RWPE2 (cell line): ENCODE data around the gene TMEM131L.

ENCODE experiments used
- ATAC-seq: fragments of 200-7000 bp; cut with Tn5 transposase; 3 replicates; pipeline ENCODE4 v1.9.1; 2021; ENCODE audit warnings: low read depth
- DNase-seq: peaks from one replicate; pipeline ENCODE4 v3.0.0-alpha.2; 2020; ENCODE audit warnings: low spot score
- H3K27ac ChIP-seq: fragments of 450-650 bp; 2 replicates; pipeline ENCODE4 v1.5.1; 2017; ENCODE audit warnings: mild to moderate bottlenecking; ENCODE audit not compliant: poor library complexity, severe bottlenecking
- H3K27me3 ChIP-seq: fragments of 250-450 bp; sonication (Bioruptor Pico); 2 replicates; pipeline ENCODE4 v1.5.1; 2021; ENCODE audit warnings: mild to moderate bottlenecking, moderate library complexity; ENCODE audit not compliant: insufficient read depth, poor library complexity, severe bottlenecking
- H3K36me3 ChIP-seq: fragments of 250-450 bp; sonication (Bioruptor Pico); 2 replicates; pipeline ENCODE4 v1.5.1; 2020; ENCODE audit warnings: low read depth, mild to moderate bottlenecking, moderate library complexity
- H3K4me1 ChIP-seq: fragments of 250-450 bp; sonication (Bioruptor Pico); 2 replicates; pipeline ENCODE4 v1.5.1; 2021; ENCODE audit warnings: mild to moderate bottlenecking, moderate library complexity; ENCODE audit not compliant: insufficient read depth, poor library complexity, severe bottlenecking
- H3K4me3 ChIP-seq: fragments of 250-450 bp; sonication (Bioruptor Pico); 2 replicates; pipeline ENCODE4 v1.5.1; 2021; ENCODE audit warnings: mild to moderate bottlenecking, moderate library complexity; ENCODE audit not compliant: severe bottlenecking
- H3K9me3 ChIP-seq: fragments of 250-450 bp; sonication (Bioruptor Pico); 2 replicates; pipeline ENCODE4 v1.5.1; 2021; ENCODE audit warnings: mild to moderate bottlenecking, moderate library complexity; ENCODE audit not compliant: severe bottlenecking
- TF ChIP-seq, protein P1 (sequence below): fragments of 450-650 bp; IDR thresholded peaks from one replicate; pipeline ENCODE4 v1.5.1; 2017; ENCODE audit warnings: mild to moderate bottlenecking, moderate library complexity; ENCODE audit not compliant: poor library complexity, severe bottlenecking

TMEM131L gene

DNA sequence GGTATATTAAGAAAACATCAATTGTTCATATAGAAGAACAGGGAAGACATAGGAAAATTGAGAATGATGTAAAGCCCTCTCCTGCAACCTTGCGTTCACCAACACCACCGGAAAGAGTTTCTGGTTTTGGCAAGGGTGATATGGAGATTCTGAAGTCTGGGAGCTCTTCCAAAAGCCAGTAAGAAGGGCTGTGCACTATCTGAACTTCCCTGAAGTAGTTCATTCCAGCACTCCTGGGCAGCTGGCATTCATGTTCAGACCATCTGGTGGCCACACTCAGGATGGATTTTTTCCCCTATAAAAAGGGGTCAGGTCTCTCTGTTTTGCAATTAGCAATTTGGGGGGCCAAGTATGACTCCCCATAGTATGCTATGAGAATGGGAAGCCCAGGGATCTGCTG, 202.5 kb downstream of the TMEM131L start:
- TF ChIP-seq, protein P1, sequence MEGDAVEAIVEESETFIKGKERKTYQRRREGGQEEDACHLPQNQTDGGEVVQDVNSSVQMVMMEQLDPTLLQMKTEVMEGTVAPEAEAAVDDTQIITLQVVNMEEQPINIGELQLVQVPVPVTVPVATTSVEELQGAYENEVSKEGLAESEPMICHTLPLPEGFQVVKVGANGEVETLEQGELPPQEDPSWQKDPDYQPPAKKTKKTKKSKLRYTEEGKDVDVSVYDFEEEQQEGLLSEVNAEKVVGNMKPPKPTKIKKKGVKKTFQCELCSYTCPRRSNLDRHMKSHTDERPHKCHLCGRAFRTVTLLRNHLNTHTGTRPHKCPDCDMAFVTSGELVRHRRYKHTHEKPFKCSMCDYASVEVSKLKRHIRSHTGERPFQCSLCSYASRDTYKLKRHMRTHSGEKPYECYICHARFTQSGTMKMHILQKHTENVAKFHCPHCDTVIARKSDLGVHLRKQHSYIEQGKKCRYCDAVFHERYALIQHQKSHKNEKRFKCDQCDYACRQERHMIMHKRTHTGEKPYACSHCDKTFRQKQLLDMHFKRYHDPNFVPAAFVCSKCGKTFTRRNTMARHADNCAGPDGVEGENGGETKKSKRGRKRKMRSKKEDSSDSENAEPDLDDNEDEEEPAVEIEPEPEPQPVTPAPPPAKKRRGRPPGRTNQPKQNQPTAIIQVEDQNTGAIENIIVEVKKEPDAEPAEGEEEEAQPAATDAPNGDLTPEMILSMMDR, result no peak
- Histone ChIP-seq H3K27me3 (no peaks in the 10 kb centered on the region), H3K4me3 (no peak overlapping the region), H3K27ac (no peak overlapping the region), H3K9me3 (no peaks in the 10 kb centered on the region), H3K36me3 (no peaks in the 10 kb centered on the region), H3K4me1 (no peaks in the 10 kb centered on the region)
- ATAC-seq (no peak), DNase-seq (no peak)

DNA sequence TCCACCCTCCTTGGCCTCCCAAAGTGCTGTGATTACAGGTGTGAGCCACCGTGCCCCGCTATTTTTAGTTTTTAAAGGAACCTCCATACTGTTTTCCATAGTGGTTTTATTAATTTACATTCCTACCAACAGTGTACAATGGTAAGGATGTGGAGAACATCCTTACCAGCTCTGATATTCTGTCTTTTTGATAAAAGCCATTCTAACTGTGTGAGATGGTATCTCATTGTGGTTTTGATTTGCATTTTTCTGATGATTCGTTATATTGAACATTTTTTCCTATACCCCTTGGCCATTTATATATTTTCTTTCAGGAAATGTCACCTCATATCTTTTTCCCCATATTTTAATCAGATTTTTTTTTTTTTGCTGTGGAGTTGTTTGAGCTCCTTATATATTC, 203.7 kb downstream of the TMEM131L start:
- no peak overlapping the region for H3K27ac ChIP-seq
- no peak overlapping the region for H3K4me3 ChIP-seq
- DNase-seq (no peak), ATAC-seq (no peak)
- peaks cover 5% of the 10 kb centered on the region for H3K9me3 ChIP-seq
- TF ChIP-seq, protein P1, result no peak
- H3K4me1 ChIP-seq, result no peaks in the 10 kb centered on the region
- H3K27me3 ChIP-seq, result no peaks in the 10 kb centered on the region
- no peaks in the 10 kb centered on the region for H3K36me3 ChIP-seq

DNA sequence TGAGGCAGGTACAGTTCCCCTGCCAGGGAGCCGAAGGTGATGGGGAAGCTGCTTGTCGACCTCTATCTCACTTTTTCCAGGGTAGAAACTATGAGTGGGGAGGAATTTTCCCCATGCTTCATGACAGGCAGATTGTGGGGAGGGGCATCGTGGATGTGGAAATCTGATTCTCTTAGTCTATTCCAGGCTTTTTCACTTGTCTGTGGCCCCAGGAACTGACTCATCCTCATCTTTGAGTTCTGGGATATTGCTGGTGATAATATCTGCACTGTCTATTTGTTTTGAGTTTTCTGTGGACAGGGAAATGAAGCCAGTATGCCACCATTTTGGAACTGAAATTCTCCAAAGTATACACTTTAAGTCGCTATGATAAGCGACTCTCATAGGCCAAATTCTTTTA, 210.3 kb downstream of the TMEM131L start:
- TF ChIP-seq, protein P1, result no peak
- ATAC-seq, result peak; percentile 52
- Histone ChIP-seq H3K4me1 (peaks cover 16% of the 10 kb centered on the region), H3K36me3 (no peaks in the 10 kb centered on the region), H3K9me3 (peaks cover 8% of the 10 kb centered on the region), H3K27me3 (no peaks in the 10 kb centered on the region), H3K4me3 (no peak overlapping the region), H3K27ac (peak overlapping the region; percentile 61)
- no peak for DNase-seq

DNA sequence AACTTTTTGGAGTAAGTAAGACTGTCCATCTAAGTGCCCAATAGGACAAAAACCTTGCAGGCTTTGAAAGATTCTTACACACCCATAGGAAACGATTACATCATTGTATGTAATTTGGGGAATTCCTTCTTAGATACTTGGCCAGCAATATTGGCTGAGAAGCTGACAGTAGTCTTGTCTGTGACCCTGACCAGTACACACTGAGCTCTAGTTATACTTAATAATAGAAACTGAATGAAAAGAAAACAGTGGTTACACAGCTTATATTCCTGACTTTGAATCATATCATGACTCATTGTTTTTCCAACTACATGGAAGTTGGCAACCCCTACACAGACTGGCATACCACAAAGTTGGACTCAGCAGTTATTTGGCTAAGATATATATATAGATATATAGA, 210.8 kb downstream of the TMEM131L start:
- H3K27ac ChIP-seq, result peak overlapping the region; percentile 61
- DNase-seq, result no peak
- H3K4me1 ChIP-seq, result peaks cover 16% of the 10 kb centered on the region
- no peaks in the 10 kb centered on the region for H3K27me3 ChIP-seq
- ATAC-seq, result peak; percentile 98
- TF ChIP-seq, protein P1, result no peak
- H3K36me3 ChIP-seq, result no peaks in the 10 kb centered on the region
- no peak overlapping the region for H3K4me3 ChIP-seq
- peaks cover 8% of the 10 kb centered on the region for H3K9me3 ChIP-seq

DNA sequence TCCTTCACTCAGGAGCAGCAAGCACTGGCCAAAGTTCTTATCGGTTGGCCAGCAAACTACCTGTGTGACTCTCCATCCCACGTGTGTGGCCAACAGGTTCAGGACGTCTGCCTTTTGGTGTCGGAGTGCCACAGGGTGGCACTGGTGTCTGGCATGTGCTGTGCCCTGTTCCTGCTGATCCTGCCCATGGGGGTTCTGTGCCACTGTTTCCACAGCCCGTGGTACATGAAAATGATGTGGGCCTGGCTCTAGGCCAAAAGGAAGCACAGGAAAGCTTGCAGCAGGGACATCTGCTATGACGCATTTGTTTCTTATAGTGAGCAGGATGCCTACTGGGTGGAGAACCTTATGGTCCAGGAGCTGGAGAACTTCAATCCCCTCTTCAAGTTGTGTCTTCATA, 213.3 kb downstream of the TMEM131L start:
- Histone ChIP-seq H3K27ac (no peak overlapping the region), H3K36me3 (no peaks in the 10 kb centered on the region), H3K4me1 (peaks cover 16% of the 10 kb centered on the region), H3K9me3 (peaks cover 6% of the 10 kb centered on the region), H3K4me3 (no peak overlapping the region), H3K27me3 (no peaks in the 10 kb centered on the region)
- no peak for ATAC-seq
- no peak for DNase-seq
- TF ChIP-seq, protein P1, result no peak
